Measurements from ENCODE around the gene ATRAID.

GRCh38 chr2:27236136-27236535 lies 24.3 kb downstream of the ATRAID start:
- TF ChIP-seq CTCF (IDR thresholded peaks at IDR 0.05) (no peak), EP300 (IDR thresholded peaks at IDR 0.05) (no peak), POLR2AphosphoS5 (IDR thresholded peaks at IDR 0.05) (no peak)

All from stomach (tissue), 4 donors.